ENCODE data around the gene TNFAIP1. TPM values are rescaled to one million over a fixed set of nuclear protein-coding genes. Genes with fewer than 3 reads are reported as not detected.

The TNFAIP1 gene
- total RNA-seq, 1 donor from 2014 or later = 98.0 TPM

DNA sequence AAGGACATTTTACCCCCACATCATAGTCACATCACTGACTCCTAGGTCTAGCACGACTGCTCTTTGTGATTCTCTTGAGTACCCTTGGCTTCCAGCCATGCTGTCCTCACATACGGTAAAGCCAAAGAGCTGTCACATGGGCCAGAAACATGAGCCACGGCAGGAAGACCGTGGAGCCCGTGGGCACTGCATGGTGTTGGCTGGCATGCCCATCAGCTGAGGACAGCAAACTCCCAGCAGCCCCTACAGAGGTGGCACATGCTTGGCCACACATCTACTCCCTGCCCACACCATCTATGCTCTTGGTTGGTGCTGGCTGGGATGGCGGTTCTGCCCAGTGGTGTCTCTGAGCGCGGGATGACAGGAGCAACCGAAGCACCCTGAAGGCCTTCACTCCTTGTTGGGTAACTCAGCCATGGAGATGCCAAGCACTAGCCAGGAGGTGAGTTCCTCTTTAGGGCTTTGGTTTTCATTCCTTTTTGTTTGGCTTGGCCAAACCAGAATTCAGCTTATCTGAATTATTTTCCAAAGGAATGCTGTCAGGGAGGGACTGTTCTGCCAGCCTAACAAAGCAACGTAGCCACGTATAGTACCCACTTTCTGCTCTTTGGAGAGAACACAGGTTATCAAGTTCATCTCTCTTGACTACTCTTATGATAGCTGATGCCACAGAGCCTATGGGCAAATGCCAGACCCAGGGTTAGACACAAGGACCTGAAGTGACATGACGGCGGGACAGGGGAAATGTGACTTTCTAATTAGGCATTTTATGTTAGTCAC lies 10.0 kb downstream of the TNFAIP1 start:
- DNase-seq (ENCODE audit: low read depth in 2 of 2) = peak; percentile 25 to 69

DNA sequence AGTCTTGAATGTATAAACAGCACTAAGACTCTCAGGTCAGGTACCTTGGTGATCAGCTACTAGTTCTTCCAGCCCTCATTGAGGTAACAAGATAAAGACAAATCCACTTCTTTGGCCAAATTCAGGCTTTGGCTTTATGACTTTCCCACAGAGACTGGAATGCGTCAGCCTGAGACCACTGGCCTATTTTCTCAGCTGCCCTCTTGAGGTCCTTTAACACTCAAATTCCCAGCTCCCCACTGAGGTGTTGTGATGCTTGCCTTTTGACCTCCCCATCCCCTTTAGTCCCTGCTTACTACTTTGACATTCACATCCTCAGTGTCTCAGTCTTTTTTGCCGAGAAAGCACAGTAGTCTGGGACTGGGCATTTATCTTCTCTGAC lies 10.6 kb downstream of the TNFAIP1 start:
- DNase-seq (ENCODE audit: low read depth in 2 of 2) = peak in 1 of 2 donors; percentile 15

DNA sequence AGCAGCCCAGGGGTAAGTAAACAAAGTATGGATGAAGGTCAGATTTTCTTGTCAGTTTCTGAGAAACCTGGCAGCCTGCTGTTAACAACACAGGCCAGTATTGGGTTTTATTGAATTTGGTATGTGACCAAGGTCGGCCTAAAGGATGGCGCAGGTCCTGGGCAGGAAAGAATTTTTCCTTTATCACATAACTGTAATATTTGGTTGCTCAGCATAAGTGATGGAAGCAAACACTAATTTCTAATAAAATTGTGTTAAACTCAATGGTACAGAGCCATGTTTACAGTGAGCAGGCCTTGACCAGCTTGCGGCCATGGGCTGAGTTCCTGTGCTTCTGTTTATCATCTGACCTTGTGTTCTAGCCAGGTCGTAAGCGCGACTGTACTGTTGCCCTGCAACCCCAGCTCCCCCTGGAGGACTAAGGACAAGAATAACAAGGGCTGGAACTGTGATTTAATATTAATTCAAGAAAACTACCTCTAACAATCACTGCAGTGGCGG lies 11.2 kb downstream of the TNFAIP1 start:
- DNase-seq (ENCODE audit: low read depth in 2 of 2) = peak; percentile 88 to 93

DNA sequence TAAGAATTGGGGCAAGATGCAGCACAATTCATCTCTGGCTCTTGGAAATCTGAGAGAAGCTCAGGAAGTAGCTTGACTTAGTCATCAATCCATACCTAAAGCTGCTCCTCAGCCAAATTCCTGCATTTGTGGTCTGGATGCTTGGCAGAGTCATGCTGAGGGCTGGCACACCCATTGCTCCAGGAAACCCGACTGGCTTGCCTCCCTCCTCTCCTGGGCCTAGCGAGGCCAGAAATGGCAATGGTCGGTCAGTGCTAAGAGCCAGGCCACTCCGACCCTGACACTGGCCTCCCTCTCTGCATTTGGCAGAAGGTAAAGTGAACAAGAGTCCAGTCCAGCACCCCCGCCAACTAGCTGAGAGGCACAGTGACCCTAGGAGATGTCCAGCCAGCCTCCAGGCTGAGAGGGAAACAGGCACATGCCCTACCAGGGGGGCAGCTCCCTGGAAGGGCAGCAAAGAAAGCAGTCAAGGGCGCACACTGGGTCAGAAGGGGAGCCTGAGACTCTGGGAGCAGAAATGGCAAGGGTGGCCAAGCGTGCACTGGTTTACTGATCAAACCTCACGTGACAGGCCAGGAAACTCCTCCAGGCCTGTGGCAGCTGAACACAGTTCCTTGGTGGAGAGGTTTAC lies 11.8 kb downstream of the TNFAIP1 start:
- DNase-seq (ENCODE audit: low read depth in 2 of 2) = peak; percentile 51 to 88

DNA sequence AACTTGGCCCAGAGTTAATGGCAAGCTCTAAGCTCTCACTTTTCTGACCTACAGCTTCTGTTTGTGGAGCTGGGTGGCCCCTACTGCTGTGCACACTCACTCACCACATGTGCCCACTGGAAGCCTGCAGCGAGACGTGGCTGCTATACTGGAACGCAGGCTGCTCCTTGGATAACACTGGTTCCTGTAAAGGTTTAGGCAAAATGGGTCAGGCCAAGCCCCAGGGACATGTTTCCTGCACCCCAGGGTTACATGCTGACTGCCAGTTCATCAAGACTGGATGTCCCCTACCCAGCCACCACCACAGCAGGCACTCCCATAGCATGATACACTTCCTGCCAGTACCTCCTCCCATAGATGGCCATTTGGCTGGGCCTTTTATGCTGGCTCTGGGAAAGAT lies 13.4 kb downstream of the TNFAIP1 start:
- no peak for DNase-seq (ENCODE audit: low read depth in 2 of 2)

DNA sequence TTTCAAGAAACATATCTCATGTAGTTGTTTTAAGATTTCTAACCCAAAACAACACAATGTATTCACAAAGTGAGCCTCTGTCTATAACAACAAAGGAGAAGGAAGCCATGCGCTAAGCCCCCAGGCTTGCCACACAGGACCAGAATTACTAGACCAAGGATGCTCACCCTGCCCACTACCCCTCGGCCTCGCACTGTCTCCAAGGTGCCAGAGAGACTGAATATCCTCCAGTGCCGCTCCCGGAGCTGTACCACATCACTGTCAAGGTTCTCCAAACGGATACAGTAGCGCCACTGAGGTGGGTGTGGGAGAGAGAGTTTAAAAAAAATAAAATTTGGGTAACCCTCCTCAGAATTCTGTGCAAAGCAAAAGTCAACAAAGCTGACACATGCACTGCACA lies 14.7 kb downstream of the TNFAIP1 start:
- no peak for DNase-seq (ENCODE audit: low read depth in 2 of 2)

DNA sequence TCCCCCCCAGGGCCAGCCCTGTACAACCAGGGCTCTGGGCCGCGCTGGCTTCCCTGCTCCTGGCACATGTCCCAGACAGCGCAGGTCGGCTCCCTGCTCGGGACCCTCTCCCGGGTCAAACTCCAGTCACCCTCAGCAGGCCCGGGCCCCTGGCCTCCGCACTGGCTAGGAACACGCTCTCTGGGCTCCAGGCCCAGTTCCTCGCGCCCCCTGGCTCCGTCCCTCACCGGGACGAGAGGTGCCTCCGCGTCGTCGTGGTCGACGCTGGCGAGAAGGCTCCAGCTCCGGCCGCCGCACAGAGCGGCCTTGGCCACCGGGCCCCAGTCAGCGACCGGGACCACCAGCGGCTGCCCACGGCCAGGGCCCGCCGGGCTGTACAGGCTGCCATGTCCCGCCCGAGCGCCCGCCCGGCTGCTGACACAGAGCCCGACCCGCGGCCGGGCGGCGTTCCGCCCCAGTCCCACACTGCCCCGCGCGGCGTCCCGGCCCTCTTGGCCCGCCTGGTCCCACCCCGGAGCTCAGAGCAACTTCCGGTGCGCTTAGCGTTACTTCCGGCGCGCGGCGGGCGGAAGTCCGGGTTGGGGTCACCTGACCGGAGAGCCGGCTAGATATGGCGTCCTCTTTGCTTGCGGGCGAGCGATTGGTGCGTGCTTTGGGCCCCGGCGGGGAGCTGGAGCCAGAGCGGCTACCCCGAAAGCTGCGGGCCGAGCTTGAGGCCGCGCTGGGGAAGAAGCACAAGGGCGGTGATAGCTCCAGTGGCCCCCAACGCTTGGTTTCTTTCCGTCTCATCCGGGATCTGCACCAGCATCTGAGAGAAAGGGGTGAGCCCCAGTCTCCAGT lies 21.7 kb downstream of the TNFAIP1 start, which contains the start of gene POLDIP2:
TSS of gene POLDIP2 (minus strand) at position 467 of the 840 bp plus-strand sequence. CDS start at position 388, 79 bp downstream.
- peak; percentile 96 for DNase-seq (ENCODE audit: low read depth in 2 of 2)

DNA sequence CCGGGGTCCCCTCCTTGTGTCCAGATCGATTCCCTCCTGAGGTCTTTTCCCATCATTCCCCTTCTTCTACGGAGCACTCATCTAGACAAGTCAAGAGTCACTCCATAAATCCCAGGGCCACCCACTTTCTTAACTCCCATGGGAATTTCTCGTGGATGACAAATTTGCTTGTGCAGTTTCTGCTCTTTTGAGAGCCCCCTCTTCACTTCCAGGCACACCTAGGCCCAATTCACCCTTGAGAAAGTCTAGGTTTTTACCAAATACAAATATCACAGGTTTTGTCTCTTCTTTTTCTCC lies 22.3 kb downstream of the TNFAIP1 start:
- no peak for DNase-seq (ENCODE audit: low read depth in 2 of 2)

DNA sequence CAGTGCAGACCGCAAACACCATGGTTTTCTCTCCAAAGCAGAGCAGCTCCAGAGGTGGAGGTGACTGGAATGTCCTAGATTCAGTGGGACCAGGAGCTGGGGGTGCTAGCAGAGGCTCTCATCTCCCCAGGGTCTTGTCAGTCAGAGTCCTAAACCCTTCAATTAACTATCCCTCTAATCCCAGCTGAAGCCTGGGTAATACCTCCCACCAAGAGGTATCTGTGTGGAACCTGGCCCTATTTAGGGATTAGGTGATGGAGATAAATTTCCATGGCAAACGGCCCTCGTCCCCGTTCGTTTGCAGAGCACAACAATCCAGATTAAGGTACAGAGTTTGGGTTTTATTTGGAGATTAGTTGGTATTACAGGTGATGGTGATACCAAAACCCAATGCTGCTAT lies 27.6 kb downstream of the TNFAIP1 start:
- DNase-seq (ENCODE audit: low read depth in 2 of 2) = no peak

DNA sequence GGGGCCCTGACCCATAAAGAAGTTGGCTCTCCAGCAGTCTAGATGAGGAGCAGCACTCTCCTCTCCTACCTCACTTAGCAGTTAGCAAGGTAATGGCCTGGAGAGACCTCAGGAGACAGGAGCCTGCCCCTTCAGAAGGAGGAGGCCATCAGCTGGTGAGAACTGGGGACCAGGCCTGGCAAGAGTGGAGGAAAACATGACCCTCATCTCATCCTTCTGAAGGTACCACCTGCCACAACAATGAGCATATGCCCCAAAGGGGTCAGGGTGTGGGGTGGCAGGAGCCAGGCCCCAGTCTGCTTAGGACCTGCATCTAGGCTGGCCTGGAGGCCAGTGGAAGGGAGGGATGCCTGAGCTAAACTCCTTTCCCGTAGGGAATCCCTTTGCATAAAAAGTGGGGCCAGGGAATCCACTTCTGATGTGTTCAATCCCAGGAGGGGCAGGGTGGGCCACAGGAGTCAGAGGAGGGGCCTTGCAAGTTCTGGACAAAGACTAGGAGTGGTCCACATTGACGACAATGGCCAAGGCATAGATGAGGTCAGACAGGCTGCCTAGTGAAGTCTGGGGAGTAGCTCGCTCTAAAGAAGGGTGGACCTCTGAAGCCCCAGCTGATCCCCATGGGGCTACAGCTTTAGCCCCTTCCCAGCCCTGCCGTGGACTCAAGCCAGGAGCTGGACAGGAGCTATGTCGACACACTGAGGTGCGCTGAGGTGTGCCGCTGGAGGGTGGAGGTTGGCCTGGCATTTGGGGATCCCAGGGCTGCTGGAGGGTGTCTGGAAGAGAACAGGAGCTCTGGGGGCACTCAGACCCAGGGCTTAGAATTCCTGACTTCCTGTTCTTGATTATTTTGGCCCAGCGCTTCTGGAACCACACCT lies 28.5 kb downstream of the TNFAIP1 start:
- no peak for DNase-seq (ENCODE audit: low read depth in 2 of 2)

DNA sequence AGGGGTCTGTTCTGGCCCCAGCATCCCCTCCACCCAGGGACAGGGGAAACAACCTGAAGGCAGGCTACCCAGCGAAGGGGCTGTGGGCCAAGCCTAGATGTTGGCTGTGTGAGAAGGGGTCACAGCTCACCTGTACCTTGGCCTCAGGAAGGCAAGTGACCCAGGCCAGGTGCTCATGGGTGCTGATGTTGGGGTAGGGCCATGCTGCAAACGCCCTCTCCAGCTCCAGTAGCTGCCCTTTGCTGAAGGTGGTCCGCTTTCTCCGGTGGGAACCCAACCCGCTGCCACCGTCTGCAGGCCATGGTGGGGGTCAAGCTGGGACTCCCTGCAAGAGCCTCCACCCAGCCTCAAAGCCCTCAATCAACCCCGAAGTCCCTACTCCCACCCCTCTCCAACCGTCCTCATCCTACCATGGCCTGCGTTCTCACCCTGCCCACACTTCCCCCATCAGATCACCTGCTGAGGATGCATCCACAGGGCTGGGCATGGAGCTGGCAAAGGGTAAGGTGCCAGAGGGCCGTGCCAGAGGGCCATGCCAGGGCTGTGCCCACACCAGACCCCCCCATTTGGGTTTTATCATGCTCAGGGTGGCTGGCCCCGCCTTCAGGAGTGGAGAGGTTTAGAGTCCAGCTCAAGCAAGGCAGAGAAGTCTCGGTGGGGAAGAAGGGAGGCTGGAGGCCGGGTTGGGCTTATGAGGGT lies 29.3 kb downstream of the TNFAIP1 start, which contains the start of gene SEBOX:
TSS of gene SEBOX (minus strand) at position 535 of the 699 bp plus-strand sequence. CDS start at position 487, 48 bp downstream.
- no peak for DNase-seq (ENCODE audit: low read depth in 2 of 2)

DNA sequence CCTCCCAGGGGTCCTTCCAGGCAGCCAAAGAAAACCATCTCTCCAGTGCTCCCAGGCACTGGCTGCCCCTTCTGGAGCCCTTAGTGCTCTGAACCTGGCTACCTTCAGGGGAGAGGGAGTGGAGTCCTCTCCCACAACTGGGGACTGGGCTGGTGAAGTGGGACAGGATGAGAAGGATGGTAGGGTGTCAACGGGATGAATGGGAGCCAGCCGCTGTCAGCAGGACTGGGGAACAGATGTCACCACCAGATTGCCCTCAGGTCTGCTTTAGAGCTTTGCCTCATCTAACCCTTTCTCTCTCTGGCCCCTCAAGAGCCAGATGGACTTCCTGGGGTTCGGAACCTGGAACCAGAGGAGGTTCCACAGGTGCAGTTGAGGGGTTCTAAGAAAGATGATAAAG lies 29.9 kb downstream of the TNFAIP1 start:
- DNase-seq (ENCODE audit: low read depth in 2 of 2) = no peak

DNA sequence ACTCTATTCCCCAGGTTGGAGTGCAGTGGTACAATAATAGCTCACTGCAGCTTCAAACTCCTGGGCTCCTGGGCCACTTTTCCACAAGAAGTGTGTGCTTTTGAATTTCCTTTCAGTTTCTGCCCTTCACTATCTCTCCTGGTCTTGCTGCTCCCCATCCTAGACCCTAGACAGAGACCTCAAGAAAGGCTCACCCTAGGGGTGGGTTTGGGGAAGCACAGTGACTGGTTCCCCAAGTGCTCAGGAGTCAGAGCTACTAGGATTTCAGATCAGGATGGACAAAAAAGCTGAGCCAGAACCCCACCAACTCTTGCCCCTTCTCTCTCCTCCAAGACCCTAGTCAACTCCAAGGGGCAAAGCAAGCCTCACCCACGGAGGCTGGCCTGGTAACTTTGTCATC lies 31.0 kb downstream of the TNFAIP1 start:
- DNase-seq (ENCODE audit: low read depth in 2 of 2) = no peak

DNA sequence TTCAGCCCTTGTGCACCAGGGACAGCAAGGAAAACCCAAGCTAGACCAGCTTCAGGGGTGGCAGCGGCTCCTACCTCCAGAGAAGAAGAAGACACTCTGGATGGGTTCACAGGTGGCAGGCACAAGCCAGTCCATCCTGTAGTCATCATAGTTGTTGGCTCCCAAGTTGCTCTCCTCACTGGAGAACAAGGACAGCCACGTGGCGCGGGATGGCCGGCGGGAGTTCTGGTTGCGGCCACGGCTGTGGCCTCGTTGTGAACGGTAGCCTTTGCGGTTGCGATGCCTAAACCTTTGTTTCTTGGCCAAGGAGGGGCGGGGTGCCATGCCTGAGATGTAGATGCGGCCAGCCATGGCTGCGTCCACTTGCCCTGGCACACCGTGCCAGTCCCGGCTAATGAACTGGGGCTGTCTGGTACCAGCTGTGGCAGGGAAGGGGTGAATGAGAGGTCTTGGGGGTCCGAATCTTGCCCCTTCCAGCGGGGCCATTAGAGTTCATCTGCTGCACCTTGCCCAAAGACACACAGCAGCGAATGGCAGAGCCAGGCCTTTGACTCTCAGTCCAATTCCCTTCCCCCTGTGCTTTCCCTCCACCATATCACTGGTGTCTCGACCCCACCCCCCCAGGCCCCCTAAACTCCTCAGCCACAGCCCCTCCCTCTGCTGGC lies 32.2 kb downstream of the TNFAIP1 start:
- DNase-seq (ENCODE audit: low read depth in 2 of 2) = no peak

DNA sequence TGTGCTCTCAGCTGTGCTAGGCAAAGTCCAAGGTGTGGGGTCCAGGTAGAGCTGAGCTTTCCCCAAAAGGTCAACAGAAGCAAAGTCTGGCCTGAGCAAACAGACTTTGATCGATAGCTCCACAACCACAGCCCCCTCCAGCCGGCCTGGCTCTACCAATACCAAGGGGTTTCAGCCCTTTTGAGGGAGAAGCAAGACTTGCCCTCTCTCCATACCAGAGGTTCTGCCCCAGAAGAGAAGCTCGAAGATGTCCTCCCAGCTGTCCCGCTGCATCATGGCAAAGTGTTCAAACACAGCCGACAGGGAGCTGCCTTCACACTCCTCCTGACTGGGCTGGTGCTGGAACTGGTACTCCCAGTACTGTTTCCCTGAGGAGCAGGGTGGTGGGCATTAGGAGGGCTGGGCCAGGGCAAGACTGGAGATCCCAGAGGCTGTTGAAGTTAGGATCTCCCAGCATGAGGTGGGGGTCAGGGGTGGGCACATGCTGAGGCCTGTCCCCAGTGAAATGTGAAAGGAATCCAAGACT lies 32.8 kb downstream of the TNFAIP1 start:
- no peak for DNase-seq (ENCODE audit: low read depth in 2 of 2)

DNA sequence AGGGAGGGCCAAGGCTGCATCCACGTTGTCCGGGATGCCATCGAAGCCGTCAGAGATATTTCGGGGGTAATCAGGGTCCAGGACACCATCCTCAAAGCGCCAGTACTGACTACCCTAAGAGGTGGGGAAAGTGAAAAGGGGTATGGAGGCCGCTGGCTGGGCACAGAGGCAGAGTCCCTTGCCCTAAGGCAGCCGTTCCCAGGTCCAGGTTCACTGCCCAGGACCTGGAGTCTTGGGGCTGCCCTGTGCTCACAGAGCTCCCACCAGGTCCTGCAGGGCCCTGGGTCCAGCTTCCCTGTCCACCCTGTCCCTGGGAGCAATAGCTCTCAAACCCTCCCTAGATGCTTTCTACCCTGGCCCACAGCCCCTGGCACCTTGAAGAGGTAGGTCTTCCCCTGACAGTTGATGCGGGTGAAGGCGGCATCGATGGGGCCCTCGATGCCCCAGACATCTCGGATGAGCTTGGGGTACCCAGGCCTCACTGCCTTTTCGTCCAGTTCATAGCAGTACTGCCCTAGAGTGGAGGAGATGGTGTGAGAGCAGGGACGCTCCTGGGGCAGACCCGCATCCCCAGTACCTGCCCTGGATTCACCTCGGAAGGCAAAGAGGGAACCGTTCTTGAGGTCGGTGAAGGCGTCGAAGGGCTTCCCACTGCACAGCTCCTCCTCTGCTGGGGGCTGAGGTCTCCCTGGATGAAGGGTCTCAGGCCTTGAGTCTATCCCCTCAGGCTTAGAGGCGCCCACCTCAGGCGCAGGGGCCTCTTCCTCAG lies 33.5 kb downstream of the TNFAIP1 start:
- no peak for DNase-seq (ENCODE audit: low read depth in 2 of 2)

DNA sequence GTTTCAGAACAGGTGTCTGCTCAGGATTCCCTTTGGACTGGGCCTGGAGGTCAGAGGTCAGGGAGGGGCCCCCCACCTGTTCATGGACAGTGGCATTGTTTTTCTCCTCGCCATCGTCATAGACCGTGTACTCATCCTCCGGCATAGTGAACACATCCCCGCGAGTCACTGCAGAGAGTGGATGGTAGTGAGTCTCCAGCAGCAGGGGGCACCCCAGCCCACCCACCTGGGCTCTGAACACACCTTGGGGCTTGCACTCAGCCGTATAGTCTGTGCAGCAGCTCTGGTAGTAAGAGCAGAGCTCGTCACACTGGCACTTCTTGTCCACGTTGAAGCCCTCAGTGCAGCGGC lies 34.1 kb downstream of the TNFAIP1 start:
- DNase-seq (ENCODE audit: low read depth in 2 of 2) = no peak

DNA sequence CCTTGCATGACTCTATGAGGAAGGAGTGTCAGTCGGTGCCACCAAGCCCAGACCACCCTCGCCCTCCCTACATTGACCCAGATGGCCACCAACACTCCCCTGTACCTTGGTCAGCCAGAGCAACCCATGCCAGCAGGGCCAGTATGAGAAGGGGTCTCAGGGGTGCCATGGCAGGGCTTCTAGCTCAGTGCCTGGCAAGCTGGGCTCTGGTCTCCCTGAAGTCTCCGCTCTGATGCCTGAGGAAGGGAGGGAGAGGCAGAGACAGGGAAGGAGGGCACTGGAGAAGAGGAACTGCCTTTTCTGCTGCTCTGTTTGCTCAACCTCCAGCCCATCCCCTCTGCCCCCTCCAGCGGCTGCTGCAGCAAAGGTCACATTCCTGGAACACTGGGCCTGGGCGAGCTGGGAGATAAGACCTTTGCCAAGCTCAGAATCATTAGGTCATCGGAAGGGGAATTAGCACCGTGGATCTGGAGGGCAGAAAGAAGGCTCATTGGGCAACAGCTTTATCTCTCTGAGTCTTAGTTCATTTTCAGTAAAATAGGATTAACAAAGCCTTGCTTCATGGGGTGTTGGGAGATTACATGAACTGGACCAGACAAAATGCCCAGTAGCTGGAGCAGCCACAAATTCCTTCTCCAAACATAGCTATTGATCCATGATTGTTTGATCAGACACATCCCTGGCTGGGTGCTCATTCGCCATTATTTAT lies 34.6 kb downstream of the TNFAIP1 start, which contains the start of gene VTN:
TSS of gene VTN (minus strand) at position 273 of the 709 bp plus-strand sequence. CDS start at position 169, 104 bp downstream.
- DNase-seq (ENCODE audit: low read depth in 2 of 2) = peak in 1 of 2 donors; percentile 25
